Caco-2 (cell line): Measurements from ENCODE around the gene ZNF132. TPM values are rescaled to one million over a fixed set of nuclear protein-coding genes. Genes with fewer than 3 reads are reported as not detected.
A peak's percentile ranks its signal among the peaks of the same experiment; 100 is the strongest.

ENCODE experiments used
- BruUV-seq: library from RNA; stranded (reverse); fragments of 400-500 nt; replicated peaks from 2 replicates; lab custom pipeline; 2021; lab: Mats Ljungman, UMichigan
- CTCF ChIA-PET: fragments of 300-600 bp; sonication (Branson Sonifier 250); formaldehyde crosslinking; loops from one replicate; lab custom pipeline; 2022; ENCODE audit warnings: antibody characterized with exemption; lab: Charles Lee
- POLR2A ChIA-PET: fragments of 300-600 bp; sonication (Branson Sonifier 250); formaldehyde crosslinking; loops from one replicate; lab custom pipeline; 2022; ENCODE audit warnings: antibody characterized with exemption; lab: Charles Lee
- DNase-seq, 2 experiments: peaks; one replicate each; pipeline versions ENCODE4 v3.0.0 to v3.0.0-alpha.2; 2020 to 2022
- H3K27me3 ChIP-seq: replicated peaks from 2 replicates; pipeline ENCODE4 v1.6.0; 2011; ENCODE audit warnings: low read length; ENCODE audit not compliant: control insufficient read depth, insufficient read depth
- H3K36me3 ChIP-seq: 2 replicates; pipeline ENCODE4 v1.5.1; 2011; ENCODE audit warnings: low read length; ENCODE audit not compliant: control insufficient read depth, insufficient read depth
- H3K4me1 ChIP-seq: fragments of 250-450 bp; sonication (Bioruptor Pico); 2 replicates; pipeline ENCODE4 v1.5.1; 2020; ENCODE audit warnings: mild to moderate bottlenecking
- H3K4me3 ChIP-seq: 2 replicates; pipeline ENCODE4 v1.5.1; 2011; ENCODE audit warnings: low read depth, mild to moderate bottlenecking, control low read depth, low read length
- H3K9me3 ChIP-seq: fragments of 250-450 bp; sonication (Bioruptor Pico); 2 replicates; pipeline ENCODE4 v1.5.1; 2020; ENCODE audit warnings: mild to moderate bottlenecking, moderate library complexity
- H3K27ac Mint-ChIP-seq: one replicate; pipeline ENCODE4 v1.8.0; 2022; ENCODE audit warnings: mixed read lengths; ENCODE audit not compliant: unreplicated experiment
- H3K27me3 Mint-ChIP-seq: one replicate; pipeline ENCODE4 v1.8.0; 2022; ENCODE audit warnings: mixed read lengths; ENCODE audit not compliant: insufficient read depth, unreplicated experiment
- H3K36me3 Mint-ChIP-seq: one replicate; pipeline ENCODE4 v1.8.0; 2022; ENCODE audit warnings: mild to moderate bottlenecking, mixed read lengths; ENCODE audit not compliant: insufficient read depth, unreplicated experiment
- H3K4me1 Mint-ChIP-seq: one replicate; pipeline ENCODE4 v1.8.0; 2022; ENCODE audit warnings: low read depth, mixed read lengths; ENCODE audit not compliant: unreplicated experiment
- H3K4me3 Mint-ChIP-seq: one replicate; pipeline ENCODE4 v1.8.0; 2022; ENCODE audit warnings: mild to moderate bottlenecking, moderate library complexity, mixed read lengths; ENCODE audit not compliant: unreplicated experiment
- H3K9me3 Mint-ChIP-seq: one replicate; pipeline ENCODE4 v1.8.0; 2022; ENCODE audit warnings: mixed read lengths; ENCODE audit not compliant: unreplicated experiment
- CTCF ChIP-seq, 2 experiments: fragments of 200-600 bp in 1 of 2; IDR thresholded peaks; 1 replicate in 1 of 2; 2 replicates in 1 of 2; pipeline versions ENCODE4 v1.5.1 to v1.8.0; 2011 to 2022; ENCODE audit warnings: antibody characterized with exemption in 1 of 2, control low read depth in 1 of 2, inconsistent platforms in 1 of 2, low read depth in 1 of 2, low read length in 1 of 2, mild to moderate bottlenecking in 1 of 2, moderate library complexity in 1 of 2; ENCODE audit not compliant: insufficient read depth in 1 of 2, severe bottlenecking in 1 of 2, unreplicated experiment in 1 of 2
- intact Hi-C: fragments of 100-400 bp; cut with micrococcal nuclease; formaldehyde crosslinking; loops from one replicate; pipeline ENCODE4 v1.10.0; 2022; ENCODE audit not compliant: unreplicated experiment
- total RNA-seq: library from RNA; stranded (reverse); gene quantifications from 2 replicates; pipeline ENCODE4 v1.2.3, GENCODE V29; 2022

Gene ZNF132
- total RNA-seq, 1 experiment from 2014 or later: not detected

GRCh38 chr19:58392945-58393724 lies 46.8 kb downstream of the ZNF132 start:
- Mint-ChIP-seq H3K36me3 (peaks cover 91% of the 10 kb centered on the region), H3K27me3 (no peaks in the 10 kb centered on the region), H3K4me1 (no peaks in the 10 kb centered on the region), H3K27ac (no peak overlapping the region), H3K9me3 (no peaks in the 10 kb centered on the region), H3K4me3 (no peak overlapping the region)
- Histone ChIP-seq H3K36me3 (peaks cover 3% of the 10 kb centered on the region), H3K4me1 (peaks cover 8% of the 10 kb centered on the region), H3K27me3 (no peaks in the 10 kb centered on the region), H3K4me3 (no peak overlapping the region), H3K9me3 (no peaks in the 10 kb centered on the region)
- no peak for TF ChIP-seq CTCF (IDR thresholded peaks at IDR 0.05; ENCODE audit: insufficient read depth in 1 of 2, low read depth in 1 of 2, low read length in 1 of 2, severe bottlenecking in 1 of 2, unreplicated experiment in 1 of 2)
- ChIA-PET POLR2A (no interaction called here), CTCF (no interaction called here)
- intact Hi-C loops: no loop called here
- BruUV-seq: no TSS peak
- no peak for DNase-seq

GRCh38 chr19:58388175-58388526 lies 51.8 kb downstream of the ZNF132 start:
- Histone ChIP-seq H3K36me3 (peaks cover 2% of the 10 kb centered on the region; the same call in 1 of the 2 replicates), H3K9me3 (no peaks in the 10 kb centered on the region), H3K4me3 (peak overlapping the region; percentile 58), H3K4me1 (peaks cover 15% of the 10 kb centered on the region), H3K27me3 (no peaks in the 10 kb centered on the region)
- DNase-seq: no peak
- Mint-ChIP-seq H3K4me1 (peaks cover 7% of the 10 kb centered on the region), H3K27ac (peak overlapping the region; percentile 96), H3K9me3 (no peaks in the 10 kb centered on the region), H3K27me3 (no peaks in the 10 kb centered on the region), H3K36me3 (peaks cover 75% of the 10 kb centered on the region), H3K4me3 (peak overlapping the region; percentile 85)
- BruUV-seq: no TSS peak
- intact Hi-C loops: no loop called here
- TF ChIP-seq CTCF (IDR thresholded peaks at IDR 0.05; ENCODE audit: insufficient read depth in 1 of 2, low read depth in 1 of 2, low read length in 1 of 2, severe bottlenecking in 1 of 2, unreplicated experiment in 1 of 2): no peak
- ChIA-PET CTCF (no interaction called here), POLR2A (interaction anchor here (1.0 kb wide), 1 partner anchor 20 kb away, joined by 5 read pairs; the partner anchor contains the start of gene ZNF584)

- Histone ChIP-seq H3K36me3 (peaks cover 1% of the 10 kb centered on the region; the same call in 1 of the 2 replicates), H3K9me3 (no peaks in the 10 kb centered on the region), H3K4me3 (peak overlapping the region; percentile 58), H3K27me3 (no peaks in the 10 kb centered on the region), H3K4me1 (peaks cover 15% of the 10 kb centered on the region)
- ChIA-PET CTCF (interaction anchor here (0.8 kb wide), 1 partner anchor 76 kb away, joined by 3 read pairs; no protein-coding TSS in a partner anchor), POLR2A (interaction anchor here (1.0 kb wide), 1 partner anchor 21 kb away, joined by 5 read pairs; the partner anchor contains the start of gene ZNF584)
- no peaks in the 10 kb centered on the region for H3K27me3 Mint-ChIP-seq
- intact Hi-C loops: loop anchor here (1.0 to 2.0 kb wide), 3 partner anchors 111 to 157 kb away; partner anchors contain the start of genes TRIM28 and ZBTB45
- peak overlapping the region; percentile 85 for H3K4me3 Mint-ChIP-seq
- peaks cover 7% of the 10 kb centered on the region for H3K4me1 Mint-ChIP-seq
- TF ChIP-seq CTCF (IDR thresholded peaks at IDR 0.05; ENCODE audit: insufficient read depth in 1 of 2, low read depth in 1 of 2, low read length in 1 of 2, severe bottlenecking in 1 of 2, unreplicated experiment in 1 of 2): peak in 1 of 2 experiments; percentile 14
- H3K27ac Mint-ChIP-seq: peak overlapping the region; percentile 96
- TSS peak; percentile 43 for BruUV-seq
- peaks cover 69% of the 10 kb centered on the region for H3K36me3 Mint-ChIP-seq
- no peak for DNase-seq
- H3K9me3 Mint-ChIP-seq: no peaks in the 10 kb centered on the region
Measured at GRCh38 chr19:58387338-58388174, 52.4 kb downstream of the ZNF132 start.
